Fibroblast of peridontal ligament (primary cell): Measurements from ENCODE around the gene MYBPC1.
"Not testable (repeated sequence)": the region's sequence is repeated elsewhere in the genome, so short reads cannot be mapped to it uniquely, and the experiment has no call there.

ENCODE experiments used
- DNase-seq: peaks from one replicate; pipeline ENCODE4 v3.0.0-alpha.2; 2010; ENCODE audit errors: extremely low read depth

MYBPC1 gene

DNA sequence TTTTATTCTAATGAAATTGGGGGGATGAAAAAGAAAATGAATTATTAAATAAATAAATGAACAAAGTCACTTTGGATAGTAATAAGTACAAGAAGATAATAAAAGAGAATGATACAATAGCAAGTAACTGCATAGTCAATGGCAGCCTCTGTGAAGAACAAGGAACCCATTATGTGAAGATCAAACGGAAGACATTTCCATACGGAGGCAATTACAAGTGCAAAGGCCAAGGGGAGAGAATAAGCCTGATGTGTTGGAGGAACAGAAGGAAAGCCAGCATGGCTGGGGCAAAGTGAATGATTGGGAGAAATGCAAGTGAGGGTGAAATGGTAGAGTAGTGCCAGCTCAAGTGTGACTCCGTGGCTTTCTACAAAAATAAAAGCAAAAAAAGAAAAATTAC is 58.7 kb downstream of the MYBPC1 start:
- DNase-seq = no peak

DNA sequence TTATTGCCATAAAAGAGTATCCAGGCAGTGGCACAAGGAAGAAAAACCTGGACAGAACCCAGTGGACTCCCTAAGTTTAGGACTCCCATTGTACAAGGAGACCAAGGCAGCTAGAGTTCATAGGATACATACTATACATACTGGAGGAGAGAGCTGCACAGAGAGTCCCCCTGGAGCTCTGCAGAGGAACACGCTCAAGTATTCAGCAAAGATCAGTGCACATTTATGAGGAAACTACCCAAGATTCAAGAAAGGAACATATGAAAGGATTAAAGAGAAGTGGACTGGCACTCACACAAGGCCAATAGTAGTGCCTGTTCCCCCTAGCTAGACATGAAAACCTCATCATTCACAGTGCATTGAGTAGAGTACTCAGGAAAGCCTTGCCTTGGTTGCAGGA is 59.7 kb downstream of the MYBPC1 start:
- DNase-seq = no peak

DNA sequence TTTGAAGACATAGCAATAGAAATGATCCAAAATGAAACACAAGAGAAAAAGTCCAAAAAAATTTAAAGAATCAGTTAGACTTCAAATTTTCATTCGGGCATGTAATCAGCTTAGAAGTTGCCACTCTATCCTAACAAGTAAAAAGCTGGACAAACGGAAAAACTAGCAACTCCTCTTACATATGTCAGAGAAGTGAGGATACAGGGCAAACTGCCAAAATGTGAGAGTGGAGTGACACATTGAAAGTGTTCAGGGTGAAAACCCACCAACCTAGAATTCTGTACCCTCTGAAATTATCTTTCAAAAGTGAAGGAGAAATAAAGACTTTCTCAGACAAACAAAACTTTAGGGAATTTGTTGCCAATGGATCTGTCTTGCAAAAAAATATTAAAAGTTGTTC is 60.6 kb downstream of the MYBPC1 start:
- no peak for DNase-seq

- not testable (repeated sequence) for DNase-seq
Observed at GRCh38 chr12:101660662-101661061, 65.9 kb downstream of the MYBPC1 start.

GRCh38 chr12:101663298-101663697 is 68.5 kb downstream of the MYBPC1 start:
- DNase-seq = no peak

DNA sequence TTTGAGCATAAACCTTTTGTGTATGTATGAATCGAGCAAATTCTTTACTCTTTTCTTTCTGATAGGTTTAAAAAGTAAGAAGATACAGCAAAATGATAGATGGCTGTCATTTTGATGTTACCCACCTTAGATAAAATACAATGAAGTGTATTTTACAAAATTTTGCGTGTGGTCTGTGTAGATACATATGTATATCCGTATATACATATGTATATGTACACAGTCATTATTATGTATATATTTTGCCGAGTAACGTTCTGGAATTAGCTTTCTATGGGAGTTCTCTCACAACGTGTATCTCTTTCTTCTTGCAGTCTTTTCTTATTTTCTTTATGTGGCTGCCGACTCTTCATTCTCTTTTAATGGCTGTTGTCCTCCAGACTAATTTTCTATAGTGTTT is 70.2 kb downstream of the MYBPC1 start:
- no peak for DNase-seq

- no peak for DNase-seq
Observed at GRCh38 chr12:101666052-101666728, 71.4 kb downstream of the MYBPC1 start.

- DNase-seq = no peak
Observed at GRCh38 chr12:101667591-101667990, 72.8 kb downstream of the MYBPC1 start.

- DNase-seq = peak; percentile 53
Observed at GRCh38 chr12:101670007-101670671, 75.4 kb downstream of the MYBPC1 start.

DNA sequence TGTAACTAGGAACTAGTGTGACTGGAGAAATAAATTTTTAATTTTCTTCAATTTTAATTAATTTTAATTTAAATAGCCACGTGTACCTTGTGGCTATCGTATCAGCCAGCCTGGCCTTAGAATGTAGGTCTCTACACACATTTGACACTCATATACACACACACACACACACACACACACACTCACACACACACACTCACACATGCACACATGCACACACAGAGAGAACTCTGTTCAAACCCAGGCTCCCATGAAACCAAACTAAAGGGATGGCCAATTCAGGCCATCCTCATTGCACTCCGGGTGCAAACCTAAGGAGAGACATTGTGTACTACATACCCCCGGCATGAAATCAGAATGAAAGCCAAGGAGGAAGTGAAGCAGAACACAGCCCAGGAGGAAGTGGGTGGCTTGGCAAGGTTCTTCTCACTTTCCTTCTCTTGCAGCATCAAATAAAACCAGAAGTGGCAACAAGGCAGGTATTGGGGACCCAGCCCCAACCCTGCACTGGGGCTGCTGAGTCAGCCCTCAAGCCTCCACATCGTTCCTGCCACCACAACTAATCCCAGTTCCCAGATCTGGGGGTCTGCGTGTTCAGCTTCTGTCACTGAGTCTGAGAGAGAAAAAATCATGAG is 76.5 kb downstream of the MYBPC1 start:
- DNase-seq = no peak

DNA sequence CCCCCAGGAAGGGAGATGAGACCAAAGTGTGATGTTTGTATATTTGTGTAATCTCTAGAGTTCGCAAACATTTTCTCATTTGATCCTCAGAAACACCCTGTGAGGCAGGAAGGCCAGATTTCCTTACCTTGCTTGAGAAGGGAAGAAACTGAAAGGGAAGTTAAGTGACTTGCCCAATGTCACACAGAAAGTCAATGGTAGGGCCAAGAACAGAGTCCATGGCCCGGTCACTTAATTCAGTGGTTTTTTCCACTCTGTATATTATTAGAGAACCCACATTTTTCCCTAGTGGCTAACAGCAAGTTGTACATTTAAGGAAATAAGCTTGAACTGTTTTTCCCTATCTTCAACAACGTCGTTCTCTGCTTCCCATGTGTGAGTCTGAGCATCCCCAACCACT is 77.1 kb downstream of the MYBPC1 start:
- no peak for DNase-seq

DNA sequence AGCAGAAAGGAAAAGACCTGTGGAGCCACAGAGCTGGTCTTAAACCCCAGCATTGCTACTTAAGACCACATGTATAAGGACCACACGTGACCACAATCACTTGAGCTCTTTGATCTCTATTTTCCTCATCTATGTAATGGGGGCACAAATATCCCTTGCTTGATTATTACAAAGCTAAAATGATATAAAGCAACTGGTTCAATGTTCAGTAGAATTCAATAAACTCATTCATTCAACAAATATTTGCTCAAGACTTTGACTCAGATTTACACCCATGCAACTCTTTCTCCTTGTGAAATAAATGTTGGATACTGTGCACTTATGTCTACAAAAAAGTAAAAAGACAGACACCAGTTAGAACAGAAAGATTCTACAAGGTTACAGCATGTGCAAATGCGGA is 80.8 kb downstream of the MYBPC1 start:
- no peak for DNase-seq

DNA sequence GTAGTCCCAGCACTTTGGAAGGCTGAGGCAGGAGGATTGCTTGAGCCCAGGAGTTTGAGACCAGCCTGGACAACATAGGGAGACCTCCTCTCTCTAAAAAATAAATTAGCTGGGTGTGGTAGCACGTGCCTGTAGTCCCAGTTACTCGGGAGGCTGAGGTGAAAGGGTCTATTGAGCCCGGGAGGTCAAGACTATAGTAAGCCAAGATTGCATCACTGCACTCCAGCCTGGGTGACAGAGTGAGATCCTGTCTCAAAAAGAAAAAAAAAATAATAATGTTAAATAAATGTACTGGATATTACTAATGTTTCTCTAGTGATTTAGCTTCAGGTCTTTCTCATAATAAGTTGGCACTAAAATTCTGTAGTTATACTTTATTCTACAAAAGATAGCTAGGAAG is 81.7 kb downstream of the MYBPC1 start:
- DNase-seq = not testable (repeated sequence)

- DNase-seq = no peak
Observed at GRCh38 chr12:101678081-101678480, 83.3 kb downstream of the MYBPC1 start.

GRCh38 chr12:101680240-101680639 is 85.5 kb downstream of the MYBPC1 start:
- DNase-seq = no peak

DNA sequence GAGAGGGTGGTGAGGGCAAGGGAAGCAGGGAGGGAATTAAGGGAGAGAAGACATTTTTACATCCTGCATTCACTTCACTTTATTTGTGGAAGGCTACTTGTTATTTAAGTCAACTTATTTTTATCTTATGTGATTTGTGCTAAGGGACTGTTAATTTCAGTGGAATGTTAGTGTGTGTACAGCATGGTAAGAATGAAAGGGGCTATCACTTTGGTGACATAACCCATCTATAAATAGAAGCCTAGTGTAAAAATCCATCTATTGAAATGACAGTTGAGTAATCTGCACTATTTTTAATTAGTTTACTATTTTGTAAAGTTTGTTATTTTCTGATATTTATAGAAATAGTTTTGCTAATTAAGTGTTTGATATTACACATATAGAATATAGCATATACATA is 85.9 kb downstream of the MYBPC1 start:
- no peak for DNase-seq

GRCh38 chr12:101681627-101682026 is 86.9 kb downstream of the MYBPC1 start:
- DNase-seq = not testable (repeated sequence)

DNA sequence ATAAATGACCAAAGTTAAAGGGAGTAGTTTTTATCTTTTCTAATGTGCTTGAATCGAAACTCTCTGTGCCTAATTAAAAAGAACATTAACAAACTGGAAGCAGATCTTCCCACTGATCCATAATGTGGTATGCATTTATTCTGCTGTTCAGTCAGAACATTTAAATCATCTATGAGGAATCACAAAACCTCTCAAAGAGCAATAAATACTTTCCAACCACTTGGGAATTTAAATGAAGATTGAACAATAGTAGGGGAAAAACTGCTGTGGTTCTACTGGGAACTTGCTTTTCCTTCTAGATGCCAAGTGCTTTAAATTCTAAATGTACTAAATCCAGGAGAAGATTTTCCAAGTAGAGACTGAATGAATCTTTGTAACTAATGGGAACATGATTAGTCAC is 90.3 kb downstream of the MYBPC1 start:
- no peak for DNase-seq

- DNase-seq = no peak
Observed at GRCh38 chr12:101686176-101686575, 91.4 kb downstream of the MYBPC1 start.

GRCh38 chr12:101690544-101691098 is 95.8 kb downstream of the MYBPC1 start:
- DNase-seq = no peak

DNA sequence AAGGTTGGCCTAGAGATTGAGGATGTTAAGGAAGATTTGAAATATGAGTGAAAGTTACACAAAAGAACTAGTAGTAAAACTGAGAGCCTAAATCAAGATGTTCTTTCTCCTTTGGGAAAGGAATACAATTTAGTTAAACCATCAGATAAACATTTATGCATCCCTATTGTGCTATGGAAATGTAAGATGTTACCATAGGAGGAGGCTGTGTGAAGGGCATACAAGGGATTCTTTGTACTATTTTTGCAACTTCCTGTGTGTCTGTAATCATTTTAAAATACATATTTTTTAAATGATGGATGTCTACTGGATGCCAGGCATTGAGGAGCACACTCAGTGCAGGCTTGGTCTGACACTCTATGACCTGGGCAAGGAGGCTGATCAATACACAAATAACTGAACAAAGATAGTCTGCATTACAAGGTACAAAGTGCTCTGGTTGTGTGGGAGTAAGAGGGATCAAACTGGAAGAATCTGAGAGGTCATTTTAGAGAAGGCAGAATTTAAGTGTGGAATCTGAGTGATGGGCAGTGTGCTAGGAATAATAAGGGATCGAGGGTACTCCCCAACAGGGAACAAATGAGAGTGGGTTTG is 96.8 kb downstream of the MYBPC1 start:
- DNase-seq = no peak

- no peak for DNase-seq
Observed at GRCh38 chr12:101694297-101694848, 99.6 kb downstream of the MYBPC1 start.
